ENCODE measurements around the gene AKNA. TPM values are rescaled to one million over a fixed set of nuclear protein-coding genes. Genes with fewer than 3 reads are reported as not detected.

AKNA gene
- total RNA-seq, 1 experiment from 2014 or later, result 20.6 TPM

GRCh38 chr9:114410910-114411309 is 23.1 kb upstream of the AKNA start:
- H3K9ac ChIP-seq (ENCODE audit: low read length), result no peak overlapping the region
- TF ChIP-seq CEBPB (IDR thresholded peaks at IDR 0.05; ENCODE audit: low read depth), result no peak
- H3K4me2 ChIP-seq (ENCODE audit: low read length), result no peak overlapping the region
- H3K9me2 ChIP-seq (ENCODE audit: insufficient read depth), result no peaks in the 10 kb centered on the region
- H3K9me3 ChIP-seq (ENCODE audit: control insufficient read depth in 1 of 2, insufficient read depth in 1 of 2, low read depth in 1 of 2, low read length in 2 of 2), result no peaks in the 10 kb centered on the region
- RAD21 ChIA-PET (ENCODE audit: low non-redundant PET in 1 of 2, low total read pairs in 2 of 2, uncharacterized antibody in 2 of 2, unreplicated experiment in 2 of 2), result no interaction called here
- H2AFZ ChIP-seq (ENCODE audit: low read depth, low read length, poor library complexity, severe bottlenecking), result no peak overlapping the region
- DNase-seq (ENCODE audit: low read depth, low spot score) (no peak), ATAC-seq (no peak)
- no peaks in the 10 kb centered on the region for H3K4me1 ChIP-seq (ENCODE audit: control insufficient read depth in 1 of 2, insufficient read depth in 2 of 2, low read length in 2 of 2)
- POLR2A ChIA-PET, result no interaction called here
- no peaks in the 10 kb centered on the region for H4K20me1 ChIP-seq (ENCODE audit: insufficient read depth)
- intact Hi-C loops (cut with micrococcal nuclease), result no loop called here
- H3K27ac ChIP-seq (ENCODE audit: low read depth, low read length), result no peak overlapping the region
- BruUV-seq (replicated peaks), result no TSS peak
- H3K79me2 ChIP-seq (ENCODE audit: insufficient read depth, low read length), result no peaks in the 10 kb centered on the region
- CTCF ChIA-PET, result no interaction called here
- no peaks in the 10 kb centered on the region for H3K36me3 ChIP-seq (ENCODE audit: control insufficient read depth in 1 of 2, insufficient read depth in 2 of 2, low read length in 2 of 2)
- H3K27me3 ChIP-seq (ENCODE audit: insufficient read depth, low read length), result no peaks in the 10 kb centered on the region
- no peak overlapping the region for H3K4me3 ChIP-seq (replicated peaks in 1 of 2; ENCODE audit: low read depth in 1 of 2, low read length in 2 of 2)

- H2AFZ ChIP-seq (ENCODE audit: low read depth, low read length, poor library complexity, severe bottlenecking), result no peak overlapping the region
- POLR2A ChIA-PET, result no interaction called here
These were observed 22.1 kb upstream of the AKNA start for GRCh38 chr9:114409842-114410241.

More at GRCh38 chr9:114409842-114410241, 22.1 kb upstream of the AKNA start:
- DNase-seq (ENCODE audit: low read depth, low spot score) (no peak), ATAC-seq (no peak)
- Histone ChIP-seq H3K9ac (ENCODE audit: low read length) (no peak overlapping the region), H3K36me3 (ENCODE audit: control insufficient read depth in 1 of 2, insufficient read depth in 2 of 2, low read length in 2 of 2) (no peaks in the 10 kb centered on the region), H3K27ac (ENCODE audit: low read depth, low read length) (no peak overlapping the region), H3K4me3 (replicated peaks in 1 of 2; ENCODE audit: low read depth in 1 of 2, low read length in 2 of 2) (no peak overlapping the region), H3K27me3 (ENCODE audit: insufficient read depth, low read length) (no peaks in the 10 kb centered on the region), H3K9me3 (ENCODE audit: control insufficient read depth in 1 of 2, insufficient read depth in 1 of 2, low read depth in 1 of 2, low read length in 2 of 2) (no peaks in the 10 kb centered on the region), H3K79me2 (ENCODE audit: insufficient read depth, low read length) (no peaks in the 10 kb centered on the region), H3K4me1 (ENCODE audit: control insufficient read depth in 1 of 2, insufficient read depth in 2 of 2, low read length in 2 of 2) (no peaks in the 10 kb centered on the region), H3K9me2 (ENCODE audit: insufficient read depth) (no peaks in the 10 kb centered on the region), H4K20me1 (ENCODE audit: insufficient read depth) (no peaks in the 10 kb centered on the region), H3K4me2 (ENCODE audit: low read length) (no peak overlapping the region)
- ChIA-PET RAD21 (ENCODE audit: low non-redundant PET in 1 of 2, low total read pairs in 2 of 2, uncharacterized antibody in 2 of 2, unreplicated experiment in 2 of 2) (no interaction called here), CTCF (no interaction called here)
- TF ChIP-seq SP1 (IDR thresholded peaks at IDR 0.05; ENCODE audit: low read depth), result no peak
- no peak for TF ChIP-seq MAX (IDR thresholded peaks at IDR 0.05)
- TF ChIP-seq CTCF (IDR thresholded peaks at IDR 0.05 in 2 of 3, conservative IDR thresholded peaks at IDR 0.05 in 1 of 3; ENCODE audit: borderline replicate concordance in 1 of 3, insufficient read depth in 1 of 3, low read depth in 2 of 3, low read length in 2 of 3), result no peak
- no peak for TF ChIP-seq REST (IDR thresholded peaks at IDR 0.05; ENCODE audit: low read depth)
- no peak for TF ChIP-seq ZBTB33 (IDR thresholded peaks at IDR 0.05; ENCODE audit: extremely low read depth, insufficient replicate concordance, low read length)
- no peak for TF ChIP-seq ZFX (IDR thresholded peaks at IDR 0.05)
- TF ChIP-seq JUND (IDR thresholded peaks at IDR 0.05), result no peak
- no peak for TF ChIP-seq EGR1 (IDR thresholded peaks at IDR 0.05; ENCODE audit: low read depth)
- no peak for TF ChIP-seq ELF1 (IDR thresholded peaks at IDR 0.05; ENCODE audit: borderline replicate concordance, low read depth)
- no peak for TF ChIP-seq EZH2phosphoT487 (IDR thresholded peaks at IDR 0.05; ENCODE audit: borderline replicate concordance)
- no peak for TF ChIP-seq SIN3A (IDR thresholded peaks at IDR 0.05; ENCODE audit: low read depth)
- no peak for TF ChIP-seq EZH2 (IDR thresholded peaks at IDR 0.05)
- TF ChIP-seq POLR2A (IDR thresholded peaks at IDR 0.05; ENCODE audit: borderline replicate concordance, extremely low read depth, insufficient read depth, insufficient read length), result no peak
- intact Hi-C loops (cut with micrococcal nuclease), result loop anchor here (5.0 kb wide), 1 partner anchor 77 kb away; no protein-coding TSS in a partner anchor
- no TSS peak for BruUV-seq (replicated peaks)
